Esophagus squamous epithelium (tissue), 5 donors: ENCODE measurements around the gene SIGLEC7. TPM values are rescaled to one million over a fixed set of nuclear protein-coding genes. Genes with fewer than 3 reads are reported as not detected.

Experiments
- DNase-seq: peaks from one replicate; lab custom pipeline; 2025; lab: John Stamatoyannopoulos, UW
- H3K27ac ChIP-seq, 4 donors: fragments of 200-600 bp; sonication (generic); one replicate each; pipeline ENCODE4 v1.5.1; 2016 to 2019; ENCODE audit warnings: mild to moderate bottlenecking in 1 of 4
- H3K27me3 ChIP-seq, 4 donors: fragments of 200-600 bp; sonication (generic); 1 replicate in 3 of 4; 2 replicates in 1 of 4; pipeline versions ENCODE4 v1.5.1 to v1.6.0; 2017 to 2021; ENCODE audit warnings: antibody characterized with exemption in 1 of 4
- H3K36me3 ChIP-seq, 3 donors: fragments of 200-600 bp; sonication (generic); one replicate each; pipeline ENCODE4 v1.5.1; 2016 to 2019
- H3K4me1 ChIP-seq, 3 donors: fragments of 200-600 bp; sonication (generic); one replicate each; pipeline ENCODE4 v1.5.1; 2017 to 2019
- H3K4me3 ChIP-seq, 4 donors: fragments of 200-600 bp; sonication (generic); 1 replicate in 3 of 4; 2 replicates in 1 of 4; pipeline ENCODE4 v1.5.1; 2016 to 2019; ENCODE audit warnings: mild to moderate bottlenecking in 2 of 4, moderate library complexity in 1 of 4
- H3K9me3 ChIP-seq, 3 donors: fragments of 200-600 bp; sonication (generic); one replicate each; pipeline ENCODE4 v1.5.1; 2016 to 2019
- POLR2A ChIP-seq, 4 donors: fragments of 450-650 bp; IDR thresholded peaks; one replicate each; pipeline ENCODE4 v1.6.1; 2017; ENCODE audit warnings: antibody characterized with exemption in 4 of 4, mild to moderate bottlenecking in 4 of 4, moderate library complexity in 3 of 4
- WGBS, 2 donors: methylation state at CpG; one replicate each; pipeline ENCODE4 v1.1.5; 2018; 5-methylcytosine and 5-hydroxymethylcytosine counted together
- intact Hi-C: fragments of 100-400 bp; cut with DNase I; formaldehyde crosslinking; loops from one replicate; pipeline ENCODE4 v1.15.0; 2022
- total RNA-seq, 4 donors: library from RNA; depleted of rRNA; stranded (reverse); fragments of >200 nt; gene quantifications; one replicate each; pipeline ENCODE4 v1.1.0, GENCODE V29; 2016
- TF ChIP-seq, protein P1 (sequence below), 6 experiments: fragments of 450-650 bp in 4 of 6; fragments of 200-600 bp in 2 of 6; sonication (generic) in 2 of 6; IDR thresholded peaks; one replicate each; pipeline ENCODE4 v1.5.1; 2016 to 2019; ENCODE audit warnings: antibody characterized with exemption in 6 of 6, mild to moderate bottlenecking in 4 of 6, moderate library complexity in 4 of 6
- donor health status: DM: yes; HTN: yes; CAD: no.

Gene SIGLEC7
- total RNA-seq, 4 donors from 2014 or later: 0.13 to 3.8 (median 0.32) TPM; not detected in 1

DNA sequence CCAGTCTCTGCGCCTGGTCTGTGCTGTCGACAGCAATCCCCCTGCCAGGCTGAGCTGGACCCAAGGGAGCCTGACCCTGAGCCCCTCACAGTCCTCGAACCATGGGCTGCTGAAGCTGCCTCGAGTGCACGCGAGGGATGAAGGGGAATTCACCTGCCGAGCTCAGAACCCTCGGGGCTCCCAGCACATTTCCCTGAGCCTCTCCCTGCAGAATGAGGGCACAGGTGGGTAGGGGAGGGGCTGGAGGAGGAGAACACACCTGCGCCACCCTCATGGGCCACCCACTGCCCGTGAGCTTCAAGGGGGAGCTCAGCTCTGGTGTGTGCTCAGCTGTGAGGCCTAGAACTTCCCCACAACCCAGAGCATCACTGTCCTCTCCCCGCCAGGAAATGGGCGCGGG, 44.2 kb downstream of the SIGLEC7 start:
- TF ChIP-seq, protein P1, sequence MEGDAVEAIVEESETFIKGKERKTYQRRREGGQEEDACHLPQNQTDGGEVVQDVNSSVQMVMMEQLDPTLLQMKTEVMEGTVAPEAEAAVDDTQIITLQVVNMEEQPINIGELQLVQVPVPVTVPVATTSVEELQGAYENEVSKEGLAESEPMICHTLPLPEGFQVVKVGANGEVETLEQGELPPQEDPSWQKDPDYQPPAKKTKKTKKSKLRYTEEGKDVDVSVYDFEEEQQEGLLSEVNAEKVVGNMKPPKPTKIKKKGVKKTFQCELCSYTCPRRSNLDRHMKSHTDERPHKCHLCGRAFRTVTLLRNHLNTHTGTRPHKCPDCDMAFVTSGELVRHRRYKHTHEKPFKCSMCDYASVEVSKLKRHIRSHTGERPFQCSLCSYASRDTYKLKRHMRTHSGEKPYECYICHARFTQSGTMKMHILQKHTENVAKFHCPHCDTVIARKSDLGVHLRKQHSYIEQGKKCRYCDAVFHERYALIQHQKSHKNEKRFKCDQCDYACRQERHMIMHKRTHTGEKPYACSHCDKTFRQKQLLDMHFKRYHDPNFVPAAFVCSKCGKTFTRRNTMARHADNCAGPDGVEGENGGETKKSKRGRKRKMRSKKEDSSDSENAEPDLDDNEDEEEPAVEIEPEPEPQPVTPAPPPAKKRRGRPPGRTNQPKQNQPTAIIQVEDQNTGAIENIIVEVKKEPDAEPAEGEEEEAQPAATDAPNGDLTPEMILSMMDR (IDR thresholded peaks at IDR 0.05): no peak
- no peak for TF ChIP-seq POLR2A (IDR thresholded peaks at IDR 0.05)
- H3K27me3 ChIP-seq: peaks cover 0 to 54% (median 0%) of the 10 kb centered on the region in 4 donors
- WGBS, 2 donors: 60% methylated on average over 1 of the region's 13 CpGs; no CpG with 5 or more reads in 1 of the 2 donors
- intact Hi-C loops: no loop called here
- no peak for DNase-seq
- no peaks in the 10 kb centered on the region for H3K4me1 ChIP-seq
- H3K4me3 ChIP-seq: no peak overlapping the region
- no peak overlapping the region for H3K27ac ChIP-seq
- H3K36me3 ChIP-seq: no peaks in the 10 kb centered on the region
- no peaks in the 10 kb centered on the region for H3K9me3 ChIP-seq

DNA sequence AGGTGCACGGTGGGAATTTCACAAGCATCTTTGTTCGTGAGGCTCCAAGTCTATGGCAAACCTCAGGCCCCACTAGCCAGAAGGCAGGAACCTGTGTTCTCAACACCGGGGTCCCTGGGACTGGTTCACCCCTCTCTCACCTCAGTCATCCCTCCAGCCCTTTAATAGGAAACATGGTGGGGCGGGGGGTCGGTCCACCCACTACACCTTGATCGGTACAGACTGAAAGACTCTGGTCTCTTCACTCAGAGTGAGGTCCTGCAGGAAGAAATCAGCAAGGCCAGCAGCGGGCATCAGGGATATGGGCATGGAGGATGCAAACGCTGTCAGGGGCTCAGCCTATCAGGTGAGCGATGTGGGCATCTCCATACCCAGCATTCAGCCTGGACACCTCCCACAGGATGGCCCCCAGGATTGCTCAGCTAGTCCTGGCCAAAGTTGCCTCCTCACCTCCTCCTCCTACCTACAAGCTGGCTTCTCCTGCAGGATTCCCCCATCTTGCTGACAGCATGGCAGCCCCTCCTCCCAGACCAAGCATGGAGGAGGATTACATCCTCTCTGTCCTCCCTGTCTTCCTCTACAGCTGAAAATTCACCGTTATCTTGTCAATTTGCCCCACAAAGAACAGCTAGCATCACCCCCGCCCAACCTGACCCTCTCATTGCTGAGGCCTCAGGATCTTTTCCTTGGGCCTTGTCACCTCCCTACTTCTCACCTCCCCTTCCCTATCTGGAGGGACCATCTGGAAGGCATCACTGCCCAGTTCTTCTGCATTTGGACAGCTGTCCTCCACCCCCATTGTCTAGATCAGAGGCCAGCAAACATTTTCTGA, 45.5 kb downstream of the SIGLEC7 start:
- H3K27ac ChIP-seq: no peak overlapping the region
- intact Hi-C loops: no loop called here

DNA sequence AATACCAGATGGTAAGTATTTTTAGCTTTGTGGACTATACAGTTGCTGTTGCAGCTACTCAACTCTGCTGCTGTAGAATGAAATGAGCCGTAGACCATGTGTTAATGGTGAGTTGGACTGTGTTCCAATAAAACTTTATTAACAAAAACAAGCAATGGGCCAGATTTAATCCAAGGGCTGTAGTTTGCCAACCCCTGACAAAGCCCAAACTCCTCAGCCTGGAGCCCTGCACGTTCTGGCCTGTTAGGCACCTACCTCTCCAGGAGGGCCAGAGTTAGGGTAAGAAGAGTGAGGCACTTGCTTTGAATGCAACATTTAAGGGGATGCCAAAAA, 46.1 kb downstream of the SIGLEC7 start:
- no peak overlapping the region for H3K4me3 ChIP-seq
- no peak overlapping the region for H3K27ac ChIP-seq
- no peaks in the 10 kb centered on the region for H3K4me1 ChIP-seq
- DNase-seq: no peak
- intact Hi-C loops: no loop called here
- 50 to 67% methylated on average over 1 to 2 of the region's 2 CpGs for WGBS, 2 donors
- H3K36me3 ChIP-seq: no peaks in the 10 kb centered on the region
- peaks cover 0 to 40% (median 0%) of the 10 kb centered on the region in 4 donors for H3K27me3 ChIP-seq
- no peaks in the 10 kb centered on the region for H3K9me3 ChIP-seq
- TF ChIP-seq POLR2A (IDR thresholded peaks at IDR 0.05): no peak
- TF ChIP-seq, protein P1 (IDR thresholded peaks at IDR 0.05): no peak

More for the DNA sequence above, 45.5 kb downstream of the SIGLEC7 start:
- peaks cover 0 to 45% (median 0%) of the 10 kb centered on the region in 4 donors for H3K27me3 ChIP-seq
- H3K4me1 ChIP-seq: no peaks in the 10 kb centered on the region
- H3K9me3 ChIP-seq: no peaks in the 10 kb centered on the region
- TF ChIP-seq, protein P1 (IDR thresholded peaks at IDR 0.05): no peak
- no peak for TF ChIP-seq POLR2A (IDR thresholded peaks at IDR 0.05)
- no peak overlapping the region for H3K4me3 ChIP-seq
- 86 to 87% methylated on average over 7 to 9 of the region's 11 CpGs for WGBS, 2 donors
- H3K36me3 ChIP-seq: no peaks in the 10 kb centered on the region
- DNase-seq: no peak

DNA sequence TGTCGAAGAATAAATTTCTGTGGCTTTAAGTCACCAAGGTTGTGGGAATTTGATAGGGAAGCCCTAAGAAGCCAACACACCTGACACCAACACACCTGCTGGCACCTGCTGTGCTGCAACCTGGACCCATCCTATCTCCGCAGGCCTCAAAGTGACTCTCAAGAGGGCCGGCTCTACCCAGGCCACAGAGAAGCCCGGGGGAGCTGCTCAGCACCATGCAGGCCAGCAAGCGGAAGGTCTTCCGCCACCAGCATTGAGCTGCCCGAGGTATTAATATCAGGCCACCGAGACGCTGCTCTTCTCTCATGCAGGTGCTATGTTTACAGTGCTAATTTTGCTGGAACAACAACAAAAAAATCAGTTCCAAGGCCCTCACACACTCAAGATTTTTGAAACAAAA, 50.6 kb downstream of the SIGLEC7 start:
- Histone ChIP-seq H3K4me3 (no peak overlapping the region), H3K27ac (no peak overlapping the region), H3K4me1 (peaks cover 0 to 9% (median 0%) of the 10 kb centered on the region in 3 donors), H3K9me3 (no peaks in the 10 kb centered on the region), H3K27me3 (peaks cover 0 to 5% (median 0%) of the 10 kb centered on the region in 4 donors), H3K36me3 (no peaks in the 10 kb centered on the region)
- TF ChIP-seq, protein P1 (IDR thresholded peaks at IDR 0.05): no peak
- no peak for TF ChIP-seq POLR2A (IDR thresholded peaks at IDR 0.05)
- intact Hi-C loops: no loop called here
- WGBS, 2 donors: 81 to 96% methylated on average over 4 to 7 of the region's 9 CpGs
- no peak for DNase-seq

DNA sequence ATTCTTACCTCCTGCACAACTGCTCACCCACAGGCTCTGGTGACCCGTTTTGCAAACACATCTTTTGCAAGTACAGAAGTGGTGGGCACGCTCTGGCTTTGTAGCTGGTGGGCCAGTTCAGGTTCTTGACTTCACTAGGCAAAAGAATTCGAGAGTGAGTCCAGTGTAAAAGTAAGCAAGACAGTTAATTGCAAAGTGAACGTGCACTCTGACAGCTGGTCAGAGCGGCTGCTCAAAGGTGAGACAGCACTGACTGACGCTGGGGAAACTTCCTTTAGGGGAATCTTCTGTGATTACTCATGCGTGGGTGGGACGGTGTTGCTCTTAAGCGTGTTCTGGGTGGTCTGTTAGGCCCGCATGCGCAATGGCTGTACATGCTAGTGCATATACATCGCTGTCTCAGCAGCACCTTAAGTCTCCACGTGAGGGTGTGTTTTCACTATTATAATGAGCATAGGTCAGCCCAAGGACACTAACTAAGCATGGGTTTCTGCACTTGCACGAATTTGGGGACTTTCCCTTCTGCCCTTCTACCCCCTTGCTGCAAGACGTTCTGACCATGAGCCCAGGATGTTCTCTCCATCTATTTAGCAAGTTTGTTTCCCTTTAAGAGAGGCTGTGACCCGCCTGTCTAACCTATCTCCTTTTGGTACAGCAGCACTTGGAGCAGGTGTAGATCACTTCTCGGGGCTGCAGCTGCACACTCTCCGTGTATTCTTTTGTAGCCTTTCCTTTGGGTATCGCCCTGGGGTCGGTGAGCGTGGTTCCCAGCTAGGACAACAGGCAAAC, 52.6 kb downstream of the SIGLEC7 start:
- no peak overlapping the region for H3K4me3 ChIP-seq
- peaks cover 0 to 9% (median 0%) of the 10 kb centered on the region in 3 donors for H3K4me1 ChIP-seq
- WGBS, 2 donors: 28 to 41% methylated on average over 12 to 13 of the region's 21 CpGs
- no peaks in the 10 kb centered on the region for H3K36me3 ChIP-seq
- DNase-seq: no peak
- no peak overlapping the region for H3K27ac ChIP-seq
- H3K27me3 ChIP-seq: peaks cover 0 to 18% (median 0%) of the 10 kb centered on the region in 4 donors
- intact Hi-C loops: no loop called here
- no peaks in the 10 kb centered on the region for H3K9me3 ChIP-seq
- TF ChIP-seq POLR2A (IDR thresholded peaks at IDR 0.05): no peak
- TF ChIP-seq, protein P1 (IDR thresholded peaks at IDR 0.05): no peak
